GM12872 (cell line): ENCODE results near the gene FGFR3.

Source experiments
- TF ChIP-seq, protein P1 (sequence below): IDR thresholded peaks from 3 replicates; pipeline ENCODE4 v1.5.1; 2011; ENCODE audit warnings: low read depth, mild to moderate bottlenecking, low read length, moderate library complexity; ENCODE audit not compliant: insufficient read depth

The FGFR3 gene

DNA sequence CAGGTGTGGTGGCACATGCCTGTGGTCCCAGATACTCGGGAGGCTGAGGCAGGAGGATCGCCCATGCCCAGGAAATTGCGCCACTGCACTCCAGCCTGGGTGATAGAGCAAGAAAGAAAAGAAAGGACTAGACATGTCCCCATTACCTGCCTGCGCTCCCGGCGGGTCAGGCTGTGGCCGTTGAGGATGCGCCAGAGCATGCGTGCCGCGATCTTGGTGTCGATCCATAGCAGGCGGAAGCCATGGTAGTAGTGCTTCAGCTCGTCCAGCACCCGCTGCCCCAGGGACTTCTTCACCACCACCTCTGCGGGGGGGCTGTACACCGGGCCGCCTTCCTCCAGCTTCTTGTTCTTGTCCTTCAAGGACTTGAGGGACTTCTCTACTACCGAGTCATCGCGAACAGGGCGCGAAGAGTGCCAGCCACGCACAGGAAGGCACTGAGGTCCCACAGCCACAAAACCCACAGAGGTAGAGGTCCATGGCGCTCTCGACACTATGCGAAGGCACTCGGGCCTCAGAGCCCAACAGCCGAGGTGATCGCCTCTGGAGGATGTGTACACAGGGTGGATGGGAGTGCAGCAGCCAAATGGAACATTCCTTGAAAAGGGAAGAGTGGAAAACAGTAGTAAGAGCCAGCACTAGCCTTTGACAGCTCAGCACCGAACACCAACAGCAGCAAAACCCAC is 48.3 kb downstream of the FGFR3 start:
- TF ChIP-seq, protein P1, sequence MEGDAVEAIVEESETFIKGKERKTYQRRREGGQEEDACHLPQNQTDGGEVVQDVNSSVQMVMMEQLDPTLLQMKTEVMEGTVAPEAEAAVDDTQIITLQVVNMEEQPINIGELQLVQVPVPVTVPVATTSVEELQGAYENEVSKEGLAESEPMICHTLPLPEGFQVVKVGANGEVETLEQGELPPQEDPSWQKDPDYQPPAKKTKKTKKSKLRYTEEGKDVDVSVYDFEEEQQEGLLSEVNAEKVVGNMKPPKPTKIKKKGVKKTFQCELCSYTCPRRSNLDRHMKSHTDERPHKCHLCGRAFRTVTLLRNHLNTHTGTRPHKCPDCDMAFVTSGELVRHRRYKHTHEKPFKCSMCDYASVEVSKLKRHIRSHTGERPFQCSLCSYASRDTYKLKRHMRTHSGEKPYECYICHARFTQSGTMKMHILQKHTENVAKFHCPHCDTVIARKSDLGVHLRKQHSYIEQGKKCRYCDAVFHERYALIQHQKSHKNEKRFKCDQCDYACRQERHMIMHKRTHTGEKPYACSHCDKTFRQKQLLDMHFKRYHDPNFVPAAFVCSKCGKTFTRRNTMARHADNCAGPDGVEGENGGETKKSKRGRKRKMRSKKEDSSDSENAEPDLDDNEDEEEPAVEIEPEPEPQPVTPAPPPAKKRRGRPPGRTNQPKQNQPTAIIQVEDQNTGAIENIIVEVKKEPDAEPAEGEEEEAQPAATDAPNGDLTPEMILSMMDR = no peak

DNA sequence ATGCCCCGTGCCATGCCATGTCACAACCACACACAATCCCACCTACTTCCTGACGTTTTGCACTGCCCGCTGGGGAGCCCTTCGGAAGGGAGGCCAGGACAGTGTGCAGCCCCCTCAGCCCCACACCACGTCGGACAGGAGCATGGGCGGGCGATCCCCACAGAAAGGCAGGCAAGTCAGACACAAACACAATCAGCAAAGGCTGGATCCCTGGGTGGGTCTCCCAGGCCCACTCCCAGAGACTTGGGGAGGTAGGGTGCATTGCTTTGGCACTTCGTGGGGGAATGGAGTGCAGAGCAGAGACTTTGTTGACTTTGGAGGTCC is 48.8 kb downstream of the FGFR3 start:
- TF ChIP-seq, protein P1 = no peak

DNA sequence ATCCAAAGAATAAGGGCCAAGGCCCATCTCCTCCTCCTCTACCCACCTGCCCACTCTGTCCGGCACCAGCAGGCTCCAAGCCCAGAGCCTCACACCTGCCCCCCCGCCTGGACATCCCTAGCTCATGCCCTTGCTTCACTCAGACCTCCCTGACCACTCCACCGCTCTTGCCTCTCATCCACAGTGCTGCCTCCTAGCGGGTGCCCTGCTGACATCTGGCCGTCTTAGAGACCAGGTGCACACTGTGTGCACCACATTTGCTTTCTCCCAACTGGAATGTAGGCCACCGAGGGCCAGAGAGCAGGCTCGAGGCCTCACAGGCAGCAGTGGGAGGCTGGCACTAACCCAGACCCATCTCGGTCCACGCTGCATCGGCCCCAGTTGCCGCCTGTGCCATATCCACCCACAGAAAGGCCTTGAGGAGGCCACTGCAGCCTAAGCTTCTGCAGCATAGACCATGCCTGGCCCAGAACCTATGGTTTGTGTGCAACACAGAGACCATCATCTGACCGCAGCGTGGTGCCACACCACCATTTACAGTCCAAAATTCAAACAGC is 49.3 kb downstream of the FGFR3 start:
- TF ChIP-seq, protein P1 = no peak

DNA sequence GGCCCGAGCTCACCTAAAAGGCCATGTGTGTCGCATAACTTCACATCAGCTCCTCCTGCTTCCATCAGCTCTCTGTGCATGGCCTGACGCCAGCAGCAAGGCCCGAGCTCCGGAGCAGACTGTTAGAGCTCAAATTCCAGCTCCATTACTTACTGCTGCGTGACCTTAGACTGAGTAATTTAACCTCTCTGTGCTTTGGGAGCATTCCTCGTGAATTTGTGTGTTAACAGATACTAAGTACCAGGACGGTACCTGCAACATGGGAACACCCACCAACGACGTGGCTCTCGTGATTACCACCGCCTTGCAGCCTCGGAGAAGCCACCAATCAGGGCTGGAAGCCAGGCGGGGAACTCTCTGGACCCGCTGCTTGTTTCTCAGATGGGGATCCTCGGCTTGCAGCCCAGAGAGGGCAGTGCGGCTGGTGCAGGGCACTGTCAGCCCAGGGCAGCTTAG is 49.9 kb downstream of the FGFR3 start:
- TF ChIP-seq, protein P1 = no peak

DNA sequence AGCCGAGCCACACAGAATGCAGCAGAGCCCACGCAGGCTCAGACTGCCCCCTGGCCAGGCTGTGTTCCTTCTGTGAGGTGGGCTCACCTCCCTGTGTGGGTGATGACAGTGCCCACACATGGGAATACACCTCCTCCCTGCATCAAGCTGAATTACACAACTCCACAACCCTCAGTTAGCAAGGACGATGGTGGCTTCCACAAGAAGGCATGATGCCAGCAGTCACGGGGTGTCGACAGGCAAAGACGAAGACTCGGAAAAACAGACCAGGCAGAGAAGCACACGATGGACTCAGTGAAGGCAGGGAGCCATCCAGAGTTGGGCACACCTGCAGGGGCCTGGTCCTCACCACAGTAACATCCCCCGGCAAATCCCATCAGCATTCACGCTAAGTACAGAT is 50.8 kb downstream of the FGFR3 start:
- TF ChIP-seq, protein P1 = no peak

DNA sequence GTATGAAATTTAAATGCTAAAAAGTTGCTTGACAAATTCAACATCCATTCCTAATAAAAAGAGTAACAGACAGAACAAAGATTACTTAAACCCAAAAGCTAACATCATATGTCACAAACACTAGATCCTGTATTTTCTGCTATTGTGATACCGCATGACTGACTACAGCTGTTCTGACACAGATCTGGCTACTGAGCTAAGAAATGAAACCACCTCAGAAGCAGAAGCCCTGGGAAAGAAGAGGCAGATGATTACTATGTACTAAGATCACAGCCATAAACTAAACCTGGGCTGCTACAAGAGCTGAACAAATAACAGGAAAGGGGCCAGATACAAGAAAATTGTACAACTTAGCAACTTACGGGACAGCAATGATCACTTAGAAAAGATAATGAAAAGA is 53.5 kb downstream of the FGFR3 start:
- TF ChIP-seq, protein P1 = no peak

DNA sequence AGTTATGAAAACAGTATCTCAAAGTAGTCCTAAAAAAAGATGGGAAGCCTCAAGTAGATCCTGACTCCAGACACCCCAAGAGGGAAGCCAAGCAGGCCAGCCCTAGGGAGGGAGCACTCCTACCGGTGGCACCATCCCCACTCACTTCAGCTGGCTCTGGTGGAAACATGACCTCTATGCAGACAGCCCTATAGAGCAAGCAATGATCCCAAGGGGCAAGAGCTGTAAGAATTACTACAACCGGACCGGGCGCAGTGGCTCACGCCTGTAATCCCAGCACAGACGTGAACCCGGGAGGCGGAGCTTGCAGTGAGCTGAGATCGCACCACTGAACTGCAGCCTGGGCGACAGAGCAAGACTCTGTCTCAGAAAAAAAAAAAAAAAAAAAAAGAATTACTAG is 57.2 kb downstream of the FGFR3 start:
- TF ChIP-seq, protein P1 = no peak

DNA sequence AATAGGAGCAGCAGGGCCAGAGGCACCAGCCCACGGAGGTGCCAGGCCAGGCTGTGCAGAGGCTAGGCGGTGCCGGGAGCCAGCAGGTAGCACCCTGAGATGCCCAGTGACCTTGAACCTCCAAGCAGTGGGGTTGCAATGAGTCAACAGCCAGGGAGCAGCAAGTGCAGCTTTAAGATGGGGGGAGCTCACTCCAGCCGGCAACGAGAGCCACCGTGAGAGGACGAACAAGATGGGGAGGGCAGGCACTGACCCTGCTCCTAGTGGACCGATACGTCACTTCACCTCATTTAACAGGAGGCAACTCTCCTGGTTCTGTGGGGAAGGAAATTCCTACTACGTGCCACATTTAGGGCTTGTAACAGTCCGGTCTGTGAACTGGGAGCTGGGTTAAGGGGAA is 58.1 kb downstream of the FGFR3 start:
- TF ChIP-seq, protein P1 = no peak
